Prostate gland (tissue), 2 donors: Measurements from ENCODE around the gene TESPA1.

Source experiments
- POLR2A ChIP-seq: fragments of 450-650 bp; IDR thresholded peaks from one replicate; pipeline ENCODE4 v1.6.1; 2016; ENCODE audit warnings: antibody characterized with exemption, mild to moderate bottlenecking
- TF ChIP-seq, protein P1 (sequence below), 4 experiments: fragments of 200-600 bp in 2 of 4; fragments of 450-650 bp in 2 of 4; sonication (generic) in 2 of 4; IDR thresholded peaks; 1 replicate in 3 of 4; 2 replicates in 1 of 4; pipeline ENCODE4 v1.5.1; 2016 to 2019; ENCODE audit warnings: antibody characterized with exemption in 4 of 4, mild to moderate bottlenecking in 2 of 4, moderate library complexity in 2 of 4

DNA sequence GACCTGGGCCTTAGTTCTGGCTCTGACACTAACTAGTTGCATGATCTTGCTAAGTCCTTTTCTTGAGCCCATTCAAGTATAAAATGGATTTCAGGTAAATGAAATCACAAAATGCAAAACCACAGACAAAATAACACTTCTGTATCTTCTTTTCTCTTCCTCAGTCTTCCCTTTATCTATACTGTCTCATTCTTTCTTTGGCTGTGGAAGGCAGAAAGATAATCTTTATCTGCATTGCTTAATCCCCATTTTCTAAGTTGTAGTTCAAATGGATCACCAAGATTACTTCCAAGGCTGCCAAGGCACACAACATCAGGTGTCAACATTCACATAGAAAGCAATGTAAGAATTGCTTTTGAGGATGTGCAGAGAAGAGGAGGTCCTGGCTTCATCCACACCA, 30.3 kb downstream of the TESPA1 start:
- TF ChIP-seq, protein P1, sequence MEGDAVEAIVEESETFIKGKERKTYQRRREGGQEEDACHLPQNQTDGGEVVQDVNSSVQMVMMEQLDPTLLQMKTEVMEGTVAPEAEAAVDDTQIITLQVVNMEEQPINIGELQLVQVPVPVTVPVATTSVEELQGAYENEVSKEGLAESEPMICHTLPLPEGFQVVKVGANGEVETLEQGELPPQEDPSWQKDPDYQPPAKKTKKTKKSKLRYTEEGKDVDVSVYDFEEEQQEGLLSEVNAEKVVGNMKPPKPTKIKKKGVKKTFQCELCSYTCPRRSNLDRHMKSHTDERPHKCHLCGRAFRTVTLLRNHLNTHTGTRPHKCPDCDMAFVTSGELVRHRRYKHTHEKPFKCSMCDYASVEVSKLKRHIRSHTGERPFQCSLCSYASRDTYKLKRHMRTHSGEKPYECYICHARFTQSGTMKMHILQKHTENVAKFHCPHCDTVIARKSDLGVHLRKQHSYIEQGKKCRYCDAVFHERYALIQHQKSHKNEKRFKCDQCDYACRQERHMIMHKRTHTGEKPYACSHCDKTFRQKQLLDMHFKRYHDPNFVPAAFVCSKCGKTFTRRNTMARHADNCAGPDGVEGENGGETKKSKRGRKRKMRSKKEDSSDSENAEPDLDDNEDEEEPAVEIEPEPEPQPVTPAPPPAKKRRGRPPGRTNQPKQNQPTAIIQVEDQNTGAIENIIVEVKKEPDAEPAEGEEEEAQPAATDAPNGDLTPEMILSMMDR (IDR thresholded peaks at IDR 0.05): no peak
- no peak for TF ChIP-seq POLR2A
